T-helper 1 cell treated with Interleukin-12 subunit alpha and Interleukin-12 subunit beta and Interleukin-4 antibody, amounts not matched to agents 30 ng/mL and 1 ng/mL, for 36 hours (primary cell): ENCODE measurements around the gene GRAMD1A. TPM values are rescaled to one million over a fixed set of nuclear protein-coding genes. Genes with fewer than 3 reads are reported as not detected.

ENCODE experiments used
- intact Hi-C: fragments of 100-400 bp; cut with micrococcal nuclease; formaldehyde crosslinking; loops from one replicate; pipeline ENCODE4 v1.15.1; 2024
- total RNA-seq: library from RNA; stranded (reverse); gene quantifications from 2 replicates; pipeline ENCODE4 v1.2.3, GENCODE V29; 2022

GRAMD1A gene
- total RNA-seq, 1 donor from 2014 or later: 76.6 TPM

- intact Hi-C loops: no loop called here
Observed at GRCh38 chr19:35033067-35034004, 33.2 kb downstream of the GRAMD1A start.

DNA sequence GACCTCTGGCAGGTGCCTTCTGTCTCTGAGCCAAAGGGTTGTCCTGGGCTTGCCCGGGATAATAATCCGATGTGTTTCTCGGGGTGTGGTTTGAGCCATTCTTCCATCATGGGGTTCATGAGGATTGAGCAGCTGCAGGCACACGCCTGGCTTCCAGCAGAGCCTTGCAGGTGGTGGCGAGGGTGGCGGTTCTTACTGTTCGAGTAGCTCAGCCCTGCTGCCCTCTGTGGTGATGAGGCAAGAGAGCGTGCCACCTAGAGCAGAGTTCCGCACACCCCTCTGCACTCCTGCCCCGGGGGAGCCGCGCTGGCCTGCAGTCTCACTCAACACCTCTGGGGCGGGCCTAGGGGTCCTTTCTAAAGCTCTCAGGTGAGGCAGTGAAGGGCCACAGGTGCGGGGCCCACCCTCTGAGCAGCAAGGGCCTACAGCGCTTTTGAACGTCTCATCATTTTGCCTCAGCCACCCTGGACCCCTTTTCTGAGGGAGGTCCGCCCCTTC lies 33.9 kb downstream of the GRAMD1A start:
- intact Hi-C loops: no loop called here

- intact Hi-C loops: no loop called here
Observed at GRCh38 chr19:35034588-35035382, 34.7 kb downstream of the GRAMD1A start.

- intact Hi-C loops: no loop called here
Observed at GRCh38 chr19:35037716-35038622, 37.8 kb downstream of the GRAMD1A start.

- intact Hi-C loops: no loop called here
Observed at GRCh38 chr19:35038623-35039512, 38.7 kb downstream of the GRAMD1A start.

DNA sequence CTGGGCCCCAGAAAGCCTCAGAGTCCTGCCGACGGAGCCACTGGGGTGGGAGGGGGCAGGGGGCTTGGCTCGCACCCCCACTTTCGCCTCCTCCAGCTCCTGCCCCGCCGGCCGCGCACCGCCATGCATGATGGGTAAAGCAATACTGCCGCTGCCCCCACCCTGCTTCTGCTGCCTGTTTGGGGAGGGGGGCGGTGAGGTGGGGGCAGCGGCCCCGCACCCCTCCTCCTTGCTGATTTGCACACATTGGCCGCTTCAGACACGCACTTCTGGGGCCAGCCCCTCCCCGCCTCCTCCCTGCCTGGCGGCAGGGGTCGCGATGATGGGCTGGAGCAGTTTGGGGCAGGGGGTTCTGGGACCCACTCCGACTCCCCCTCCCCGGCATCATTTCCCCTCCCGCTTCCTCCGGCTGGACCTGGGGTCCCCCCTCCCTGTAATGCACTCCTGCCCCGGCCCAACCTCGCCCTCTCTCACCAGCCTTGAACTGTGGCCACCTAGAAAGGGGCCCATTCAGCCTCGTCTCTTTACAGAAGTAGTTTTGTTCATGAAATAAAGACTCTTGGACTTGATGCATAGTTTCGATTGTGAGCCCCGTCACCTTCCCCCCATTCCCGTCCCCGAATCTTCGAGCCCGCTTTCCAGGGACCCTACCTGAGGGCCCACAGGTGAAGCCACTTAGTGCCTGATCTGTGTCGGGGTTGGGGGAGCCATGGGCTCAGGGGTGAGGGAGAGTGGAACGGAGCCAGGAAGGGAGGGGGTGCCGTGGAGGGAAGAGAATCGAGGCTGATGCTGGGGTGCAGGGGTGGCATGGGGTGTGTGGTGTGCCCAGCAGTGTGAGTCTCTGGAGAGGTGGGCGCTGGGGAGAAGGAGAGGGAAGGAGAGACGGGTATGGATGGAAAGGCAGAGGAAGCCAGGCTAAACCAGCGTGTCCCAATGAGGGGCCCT lies 40.0 kb downstream of the GRAMD1A start:
- intact Hi-C loops: no loop called here

DNA sequence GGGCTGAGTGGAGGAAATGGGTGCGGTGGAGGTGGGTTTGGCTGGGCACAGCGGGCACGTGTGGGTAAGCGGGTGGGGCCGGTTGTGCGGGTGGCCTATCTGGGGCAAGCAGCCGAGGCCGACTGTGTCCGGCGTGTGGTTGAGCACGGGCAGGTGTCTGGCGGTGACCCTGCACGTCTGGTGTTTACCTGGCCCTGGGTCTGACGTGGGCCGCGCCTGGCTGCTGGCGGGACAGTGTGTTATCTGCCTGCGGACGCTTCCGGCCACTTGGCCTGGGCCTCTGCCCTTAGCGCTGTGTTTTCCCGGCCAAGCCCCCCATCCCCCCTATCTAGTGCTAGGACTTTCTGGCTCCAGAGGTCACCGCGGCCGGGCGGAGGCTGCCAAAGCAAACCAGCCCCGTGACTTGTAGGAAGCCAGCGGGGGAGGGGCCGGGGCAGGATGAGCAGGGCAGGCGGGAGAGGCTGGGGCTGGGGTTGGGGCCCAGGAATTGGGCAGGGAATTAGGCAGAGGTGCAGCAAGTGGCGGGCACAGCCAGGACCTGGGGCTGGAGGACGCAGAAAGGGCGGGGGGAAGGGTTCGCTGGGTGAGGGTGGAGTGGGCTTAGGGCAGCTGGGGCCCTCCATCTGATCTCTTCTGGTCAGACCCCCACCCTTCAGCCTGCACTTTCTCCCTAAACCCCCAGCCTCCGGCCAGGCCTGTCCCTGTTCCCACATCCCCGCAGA lies 40.9 kb downstream of the GRAMD1A start:
- intact Hi-C loops: no loop called here

DNA sequence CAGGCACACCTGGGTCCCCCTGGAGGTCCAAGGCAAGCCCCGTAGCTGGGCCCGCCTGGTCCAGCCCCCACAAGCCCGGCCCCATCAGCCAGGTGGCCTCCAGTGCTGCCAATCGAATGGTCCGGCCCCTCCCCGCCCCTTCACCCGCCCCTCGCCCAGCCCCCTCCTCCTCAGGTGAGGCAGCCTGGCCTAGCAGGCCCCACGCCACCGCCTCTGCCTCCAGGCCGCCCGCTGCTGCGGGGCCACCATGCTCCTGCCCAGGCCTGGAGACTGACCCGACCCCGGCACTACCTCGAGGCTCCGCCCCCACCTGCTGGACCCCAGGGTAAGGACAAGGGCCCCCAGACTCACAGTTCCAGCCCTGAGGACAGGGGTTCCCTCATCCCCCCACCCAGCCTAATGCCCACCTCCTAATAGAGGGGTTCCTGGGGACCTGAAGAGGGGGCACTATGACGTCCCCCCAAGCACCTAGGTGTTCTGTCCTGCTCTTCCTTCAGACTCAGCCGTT lies 41.5 kb downstream of the GRAMD1A start, which contains the start of gene HPN:
Gene HPN (plus strand): TSS at position 174 of the 508 bp plus-strand sequence. CDS start 786 bp downstream, outside the sequence.
- intact Hi-C loops: no loop called here

DNA sequence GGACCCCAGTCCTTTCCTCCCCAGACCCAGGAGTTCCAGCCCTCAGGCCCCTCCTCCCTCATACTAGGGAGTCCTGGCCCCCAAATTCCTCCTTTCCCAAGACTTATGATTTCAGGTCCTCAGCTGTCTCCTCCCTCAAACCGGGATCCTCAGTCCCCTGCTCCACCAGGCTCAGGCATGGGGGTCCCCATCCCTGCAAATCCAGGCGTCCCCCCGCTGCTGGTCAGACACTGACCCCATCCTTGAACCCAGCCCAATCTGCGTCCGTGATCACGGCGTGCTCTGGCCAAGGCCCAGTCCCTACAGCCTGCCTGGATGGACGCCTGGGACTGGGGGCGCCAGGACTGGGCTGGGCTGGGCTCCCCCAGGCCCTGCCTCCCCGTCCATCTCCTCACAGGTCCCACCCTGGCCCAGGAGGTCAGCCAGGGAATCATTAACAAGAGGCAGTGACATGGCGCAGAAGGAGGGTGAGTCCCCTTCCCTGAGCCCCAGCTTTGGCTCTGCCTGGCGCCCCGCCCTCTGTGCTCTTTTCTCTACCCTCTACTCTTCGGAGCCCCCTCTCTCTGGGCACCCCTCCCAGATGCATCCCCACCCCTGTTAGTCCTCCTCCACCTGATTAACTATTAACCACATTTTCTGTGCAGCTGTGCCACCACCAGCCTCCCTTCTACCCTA lies 42.1 kb downstream of the GRAMD1A start:
- intact Hi-C loops: no loop called here

- intact Hi-C loops: no loop called here
Observed at GRCh38 chr19:35042954-35043604, 43.0 kb downstream of the GRAMD1A start.

- intact Hi-C loops: loop anchor here (1.0 kb wide), 4 partner anchors 23 to 91 kb away; partner anchors contain the start of gene LGI4
Observed at GRCh38 chr19:35043906-35044305, 43.8 kb downstream of the GRAMD1A start.

DNA sequence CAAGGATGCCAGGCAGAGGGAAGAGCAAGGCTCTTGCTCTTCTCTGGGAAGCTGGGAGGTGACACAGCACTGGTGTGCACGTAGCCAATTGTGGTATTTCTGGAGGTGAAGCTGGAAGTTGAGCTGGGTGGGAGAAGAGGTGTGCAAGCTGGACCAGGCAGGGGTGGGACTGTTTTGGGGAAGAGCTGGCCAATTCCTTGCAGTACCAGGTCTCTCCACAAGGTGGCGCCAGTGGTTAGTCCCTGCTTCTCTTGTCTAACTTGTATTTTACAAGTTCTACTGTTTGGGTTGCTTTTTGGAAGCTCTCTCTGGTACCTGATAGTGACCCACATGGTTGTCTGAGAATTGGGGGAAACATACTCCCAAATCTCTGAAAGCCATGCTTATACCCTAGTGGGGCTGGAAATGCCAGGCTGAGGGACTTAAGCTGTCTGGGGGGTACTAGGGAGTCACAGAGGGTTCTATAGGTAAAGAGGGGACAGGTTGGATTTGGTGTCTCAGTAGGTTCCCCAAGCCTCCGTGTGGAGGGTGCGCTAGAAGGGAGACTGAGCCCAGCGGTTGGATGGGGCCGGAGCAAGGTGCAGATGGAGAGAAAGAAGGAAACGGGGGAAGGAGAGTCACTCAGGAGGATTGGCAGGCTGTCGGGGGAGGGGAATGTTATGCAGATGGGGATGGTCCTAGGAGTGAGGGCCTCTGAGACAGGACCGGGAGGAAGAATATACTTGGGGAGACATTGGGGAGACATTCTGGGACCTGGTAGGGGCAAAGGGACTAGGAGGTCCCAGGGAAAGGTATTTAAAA lies 44.4 kb downstream of the GRAMD1A start:
- intact Hi-C loops: loop anchor here (1.0 kb wide), 4 partner anchors 23 to 91 kb away; partner anchors contain the start of gene LGI4

DNA sequence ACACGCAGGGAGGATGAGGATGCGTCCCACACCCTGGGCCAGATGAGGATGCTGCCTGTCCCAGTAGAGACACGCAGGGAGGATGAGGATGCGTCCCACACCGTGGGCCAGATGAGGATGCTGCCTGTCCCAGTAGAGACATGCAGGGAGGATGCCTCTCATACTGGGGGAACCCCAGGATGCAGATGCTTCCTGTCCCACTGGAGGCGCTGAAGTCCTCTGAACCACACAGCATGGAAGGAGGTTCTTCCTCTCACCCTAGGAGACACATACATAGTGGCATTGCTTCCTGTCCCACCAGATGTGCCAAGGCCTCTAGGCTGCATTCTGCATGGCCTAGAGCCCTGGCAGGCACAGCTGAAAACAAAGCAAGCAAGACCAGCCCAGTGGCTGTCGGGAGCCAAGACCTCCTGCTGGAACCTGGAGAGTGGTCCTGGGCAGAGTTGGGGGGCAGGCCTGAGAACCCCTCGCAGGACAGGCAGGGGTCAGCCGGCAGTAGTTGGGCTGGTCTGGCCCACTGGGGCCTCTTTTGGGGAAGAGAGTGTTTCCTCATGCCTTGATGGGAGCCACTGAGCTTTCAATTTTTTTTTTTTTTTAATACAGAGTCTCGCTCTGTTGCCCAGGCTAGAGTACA lies 45.7 kb downstream of the GRAMD1A start:
- intact Hi-C loops: no loop called here

DNA sequence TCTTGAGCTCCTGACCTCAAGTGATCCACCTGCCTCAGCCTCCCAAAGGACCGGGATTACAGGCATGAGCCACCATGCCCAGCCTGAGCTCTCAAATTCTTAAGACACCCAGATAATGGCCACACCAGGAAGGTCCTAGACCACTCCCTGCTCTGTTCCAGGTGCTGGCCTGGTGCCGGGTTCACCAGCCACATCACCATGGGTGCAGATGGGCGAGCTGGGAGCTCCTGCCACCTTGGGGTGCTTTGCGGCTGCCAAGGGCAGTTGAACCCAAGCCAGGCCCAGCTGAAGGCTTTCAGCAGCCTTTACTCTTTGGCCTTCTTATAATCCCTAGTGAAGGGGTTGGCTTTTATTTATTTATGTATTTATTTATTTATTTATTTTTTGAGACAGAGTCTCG lies 46.3 kb downstream of the GRAMD1A start:
- intact Hi-C loops: no loop called here

- intact Hi-C loops: no loop called here
Observed at GRCh38 chr19:35048911-35049411, 48.8 kb downstream of the GRAMD1A start.
